HepG2 (cell line): Measurements from ENCODE around the gene ADAMTS18.

Experiments
- SKI ChIP-seq: fragments of 450-650 bp; IDR thresholded peaks from one replicate; pipeline ENCODE4 v1.6.1; 2018; ENCODE audit warnings: mild to moderate bottlenecking; ENCODE audit not compliant: partially characterized antibody
- SMARCC2 ChIP-seq: fragments of 450-650 bp; IDR thresholded peaks from 2 replicates; pipeline ENCODE4 v1.6.1; 2017; ENCODE audit warnings: antibody characterized with exemption, mild to moderate bottlenecking

- TF ChIP-seq SMARCC2 (no peak), SKI (no peak)
Measured at GRCh38 chr16:77430360-77430759, 4.5 kb downstream of the ADAMTS18 start.
